Effector memory CD4-positive, alpha-beta T cell (primary cell): ENCODE data around the gene ATPAF1.
"Not testable (repeated sequence)": the region's sequence is repeated elsewhere in the genome, so short reads cannot be mapped to it uniquely, and the experiment has no call there.

Experiments used
- DNase-seq, 3 donors: peaks; one replicate each; pipeline ENCODE4 v3.0.0-alpha.2; 2020
- H3K27ac ChIP-seq: 2 replicates; pipeline ENCODE4 v1.7.0; 2013; ENCODE audit warnings: mild to moderate bottlenecking, low read length, moderate library complexity; ENCODE audit not compliant: insufficient read depth, poor library complexity, severe bottlenecking
- H3K27me3 ChIP-seq: replicated peaks from 2 replicates; pipeline ENCODE4 v1.7.0; 2013; ENCODE audit warnings: mild to moderate bottlenecking, low read length; ENCODE audit not compliant: insufficient read depth, control insufficient read depth, poor library complexity, severe bottlenecking
- H3K36me3 ChIP-seq: 2 replicates; pipeline ENCODE4 v1.7.0; 2013; ENCODE audit warnings: mild to moderate bottlenecking, low read length, moderate library complexity; ENCODE audit not compliant: control insufficient read depth, insufficient read depth
- H3K4me1 ChIP-seq: 2 replicates; pipeline ENCODE4 v1.7.0; 2013; ENCODE audit warnings: low read length, mild to moderate bottlenecking; ENCODE audit not compliant: control insufficient read depth, insufficient read depth, poor library complexity, severe bottlenecking
- H3K4me3 ChIP-seq: 2 replicates; pipeline ENCODE4 v1.7.0; 2013; ENCODE audit warnings: low read length, low read depth, mild to moderate bottlenecking; ENCODE audit not compliant: insufficient read depth, poor library complexity, severe bottlenecking
- H3K9me3 ChIP-seq: 2 replicates; pipeline ENCODE4 v1.7.0; 2013; ENCODE audit warnings: mild to moderate bottlenecking, low read length, moderate library complexity; ENCODE audit not compliant: control insufficient read depth

ATPAF1 gene

DNA sequence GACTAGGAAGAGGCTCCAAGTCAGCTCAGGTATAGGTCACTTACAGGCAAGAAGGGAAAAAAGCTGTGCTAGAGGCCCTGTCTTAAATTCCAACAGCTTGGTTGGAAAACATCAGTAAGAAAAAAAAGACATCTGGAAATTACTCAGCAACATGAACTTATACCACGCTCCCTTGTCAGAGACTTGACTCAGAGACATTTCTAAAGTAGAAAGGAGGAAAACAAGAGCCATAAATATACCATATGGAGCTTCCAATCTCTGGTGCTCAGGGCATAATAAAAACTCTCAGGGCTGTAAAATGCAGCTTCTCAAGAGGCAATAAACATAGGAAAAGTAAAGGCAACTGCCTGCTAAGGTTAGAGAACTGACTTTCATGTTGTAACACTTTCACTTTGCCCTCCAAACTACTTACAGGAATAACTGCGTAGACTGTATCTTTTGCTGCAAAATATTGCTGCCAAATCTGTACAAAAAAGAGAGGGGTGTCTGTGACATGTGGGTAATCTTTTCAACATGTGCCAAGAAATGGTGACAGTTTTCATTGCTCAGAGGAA, 14.7 kb downstream of the ATPAF1 start:
- Histone ChIP-seq H3K4me3 (no peak overlapping the region), H3K27ac (no peak overlapping the region), H3K4me1 (no peaks in the 10 kb centered on the region), H3K9me3 (no peaks in the 10 kb centered on the region), H3K36me3 (peaks cover 53% of the 10 kb centered on the region), H3K27me3 (no peaks in the 10 kb centered on the region)
- DNase-seq, result no peak

DNA sequence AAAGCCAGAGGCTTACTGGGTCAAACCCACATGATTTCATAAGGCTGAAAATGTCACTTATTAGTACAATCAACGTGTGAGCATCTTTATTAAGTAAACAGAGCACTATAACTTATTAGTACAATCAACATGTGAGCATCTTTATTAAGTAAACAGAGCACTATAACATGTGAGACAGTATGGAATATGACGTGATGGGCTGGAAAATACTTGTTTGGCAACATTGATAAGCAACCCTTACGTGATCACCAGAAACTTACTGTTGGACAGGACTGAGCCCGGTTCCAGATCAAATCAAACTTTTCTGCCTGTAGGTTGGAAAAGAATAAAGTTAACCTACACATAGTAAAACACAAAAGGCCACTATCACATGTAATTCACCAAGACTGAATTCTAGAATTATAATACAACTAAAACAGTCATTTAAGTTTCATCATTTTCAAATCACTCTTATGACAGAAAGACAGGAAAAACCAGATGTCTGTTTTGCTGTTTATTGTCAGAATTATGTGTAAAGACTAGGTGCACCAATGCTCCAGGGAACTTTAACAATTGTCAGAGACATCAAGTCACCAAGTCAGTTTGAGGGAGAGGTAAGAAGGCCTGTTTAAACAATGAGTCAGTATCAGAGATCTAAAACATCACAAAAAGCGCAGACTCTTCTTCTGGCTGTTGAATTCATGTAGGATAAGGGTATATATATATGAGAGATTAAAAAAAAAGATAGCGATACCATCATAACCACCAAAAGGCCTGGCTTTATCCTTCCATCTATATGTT, 15.7 kb downstream of the ATPAF1 start:
- Histone ChIP-seq H3K4me1 (no peaks in the 10 kb centered on the region), H3K27ac (no peak overlapping the region), H3K27me3 (no peaks in the 10 kb centered on the region), H3K36me3 (peaks cover 47% of the 10 kb centered on the region), H3K4me3 (no peak overlapping the region), H3K9me3 (no peaks in the 10 kb centered on the region)
- no peak for DNase-seq

DNA sequence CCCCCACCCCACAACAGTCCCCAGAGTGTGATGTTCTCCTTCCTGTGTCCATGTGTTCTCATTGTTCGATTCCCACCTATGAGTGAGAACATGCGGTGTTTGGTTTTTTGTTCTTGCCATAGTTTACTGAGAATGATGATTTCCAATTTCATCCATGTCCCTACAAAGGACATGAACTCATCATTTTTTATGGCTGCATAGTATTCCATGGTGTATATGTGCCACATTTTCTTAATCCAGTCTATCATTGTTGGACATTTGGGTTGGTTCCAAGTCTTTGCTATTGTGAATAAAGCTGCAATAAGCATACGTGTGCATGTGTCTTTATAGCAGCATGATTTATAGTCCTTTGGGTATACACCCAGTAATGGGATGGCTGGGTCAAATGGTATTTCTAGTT, 17.0 kb downstream of the ATPAF1 start:
- not testable (repeated sequence) for H3K27me3 ChIP-seq, DNase-seq, H3K4me3 ChIP-seq, H3K4me1 ChIP-seq, H3K27ac ChIP-seq, H3K9me3 ChIP-seq
- H3K36me3 ChIP-seq, result peaks cover 37% of the 10 kb centered on the region

DNA sequence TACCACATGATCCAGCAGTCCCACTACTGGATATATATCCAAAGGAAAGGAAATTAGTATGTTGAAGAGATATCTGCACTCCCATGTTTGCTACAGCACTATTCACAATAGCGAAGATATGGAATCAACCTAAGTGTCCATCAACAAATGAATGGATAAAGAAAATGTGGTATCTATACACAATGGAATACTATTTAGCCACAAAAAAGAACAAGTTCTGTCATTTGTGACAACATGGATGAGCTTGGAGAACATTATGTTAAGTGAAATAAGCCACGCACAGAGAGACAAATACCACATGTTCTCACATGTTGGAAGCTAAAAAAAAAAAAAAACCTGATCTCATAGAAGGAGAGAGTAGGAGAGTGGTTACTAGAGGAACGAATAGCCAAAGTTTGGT, 17.7 kb downstream of the ATPAF1 start:
- Histone ChIP-seq H3K9me3 (no peaks in the 10 kb centered on the region), H3K36me3 (peaks cover 31% of the 10 kb centered on the region), H3K4me3 (no peak overlapping the region), H3K4me1 (no peaks in the 10 kb centered on the region), H3K27me3 (no peaks in the 10 kb centered on the region), H3K27ac (no peak overlapping the region)
- DNase-seq, result no peak

DNA sequence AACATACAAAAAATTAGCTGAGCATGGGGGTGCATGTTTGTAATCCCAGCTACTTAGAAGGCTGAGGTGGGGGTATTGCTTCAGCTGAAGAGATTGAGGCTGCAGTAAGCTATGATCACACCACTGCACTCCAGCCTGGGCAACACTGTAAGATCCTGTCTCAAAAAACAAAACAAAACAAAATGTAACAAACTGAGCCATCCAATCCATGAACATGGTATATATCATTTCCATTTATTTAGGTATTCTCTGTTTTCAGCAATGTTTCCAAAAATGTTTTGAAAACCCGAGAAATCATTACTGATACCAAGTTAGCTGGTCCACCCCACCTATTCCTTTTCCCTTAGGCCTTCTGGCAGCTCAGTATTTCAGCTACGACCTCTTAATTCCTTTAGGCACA, 18.4 kb downstream of the ATPAF1 start:
- peaks cover 23% of the 10 kb centered on the region for H3K36me3 ChIP-seq
- no peak overlapping the region for H3K27ac ChIP-seq
- no peak overlapping the region for H3K4me3 ChIP-seq
- H3K27me3 ChIP-seq, result no peaks in the 10 kb centered on the region
- no peaks in the 10 kb centered on the region for H3K4me1 ChIP-seq
- no peak for DNase-seq
- no peaks in the 10 kb centered on the region for H3K9me3 ChIP-seq

DNA sequence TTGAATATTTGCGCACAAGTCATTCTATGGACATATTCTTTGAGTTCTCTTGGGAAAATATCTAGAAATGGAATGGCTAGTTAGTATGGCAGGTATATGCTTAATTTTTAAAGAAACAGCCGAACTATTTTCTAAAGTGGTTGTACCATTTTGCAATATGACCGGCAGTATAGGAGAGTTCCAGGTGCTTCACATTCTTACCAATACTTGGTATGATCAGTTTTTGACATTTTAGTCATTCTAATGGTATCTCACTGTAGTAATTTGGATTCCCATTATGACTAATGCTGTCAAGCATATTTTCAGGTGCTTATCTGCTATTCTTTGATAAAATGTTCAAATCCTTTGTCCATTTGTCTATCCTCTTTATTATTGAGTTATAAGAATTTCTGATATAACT, 20.6 kb downstream of the ATPAF1 start:
- H3K27me3 ChIP-seq, result no peaks in the 10 kb centered on the region
- no peak overlapping the region for H3K4me3 ChIP-seq
- peaks cover 27% of the 10 kb centered on the region for H3K36me3 ChIP-seq
- no peak for DNase-seq
- H3K9me3 ChIP-seq, result no peaks in the 10 kb centered on the region
- no peak overlapping the region for H3K27ac ChIP-seq
- H3K4me1 ChIP-seq, result no peaks in the 10 kb centered on the region

DNA sequence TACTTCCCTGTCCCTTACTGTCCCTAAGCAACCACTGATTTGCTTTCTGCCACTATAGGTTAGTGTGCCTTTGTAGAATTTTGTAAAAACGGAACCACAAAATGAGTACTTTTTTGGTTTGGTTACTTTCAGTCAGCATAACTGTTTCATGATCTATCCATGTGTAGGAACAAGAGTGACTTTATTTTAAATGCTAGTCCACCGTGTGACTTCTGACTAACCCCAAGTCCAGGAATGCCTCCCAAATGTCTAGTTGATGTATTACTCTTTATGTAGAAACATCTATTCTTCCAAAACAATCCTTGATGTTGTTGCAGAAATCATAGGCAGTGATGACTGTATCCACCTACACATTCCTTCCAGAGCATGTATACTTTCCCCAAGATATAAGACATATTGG, 21.3 kb downstream of the ATPAF1 start:
- Histone ChIP-seq H3K27me3 (no peaks in the 10 kb centered on the region), H3K36me3 (peaks cover 28% of the 10 kb centered on the region), H3K4me3 (no peak overlapping the region), H3K9me3 (no peaks in the 10 kb centered on the region), H3K27ac (no peak overlapping the region), H3K4me1 (no peaks in the 10 kb centered on the region)
- DNase-seq, result no peak

DNA sequence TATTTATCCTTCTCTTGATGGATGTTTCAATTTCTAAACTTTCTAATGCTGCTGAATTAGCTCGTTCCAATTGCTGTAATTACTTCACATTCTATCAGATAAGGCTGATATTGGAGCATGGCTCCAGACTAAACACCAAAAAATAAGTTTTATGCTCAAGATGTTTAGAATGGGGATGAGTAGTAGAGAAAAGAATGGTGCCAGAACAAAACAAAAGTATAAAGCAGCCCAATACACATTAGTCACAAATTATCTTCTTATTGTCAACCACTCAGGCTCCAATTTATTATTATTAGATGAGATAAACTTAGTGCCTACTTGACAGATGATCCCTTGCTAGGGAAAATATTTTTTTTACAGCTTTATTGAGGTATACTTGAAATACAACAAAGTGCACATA, 21.8 kb downstream of the ATPAF1 start:
- DNase-seq, result no peak
- Histone ChIP-seq H3K27ac (no peak overlapping the region), H3K4me3 (no peak overlapping the region), H3K4me1 (no peaks in the 10 kb centered on the region), H3K36me3 (peaks cover 28% of the 10 kb centered on the region), H3K27me3 (no peaks in the 10 kb centered on the region), H3K9me3 (no peaks in the 10 kb centered on the region)

DNA sequence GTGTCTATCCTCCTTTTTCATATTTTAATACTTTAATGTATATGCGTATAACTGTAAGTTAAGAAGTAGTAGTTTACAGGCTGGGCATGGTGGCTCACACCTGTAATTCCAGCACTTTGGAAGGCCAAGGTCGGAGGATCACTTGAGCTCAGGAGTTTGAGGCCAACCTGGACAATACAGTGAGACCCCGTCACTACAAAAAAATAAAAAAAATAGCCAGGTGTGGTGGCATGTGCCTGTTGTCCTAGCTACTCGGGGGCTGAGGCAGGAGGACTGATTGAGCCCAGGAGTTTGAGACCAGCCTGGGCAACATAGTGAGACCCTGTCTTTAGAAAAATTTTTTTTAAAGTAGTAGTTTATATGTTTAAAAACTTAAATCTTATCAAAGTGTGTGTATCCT, 22.3 kb downstream of the ATPAF1 start:
- no peak for DNase-seq
- Histone ChIP-seq H3K9me3 (no peaks in the 10 kb centered on the region), H3K4me3 (no peak overlapping the region), H3K4me1 (no peaks in the 10 kb centered on the region), H3K27me3 (no peaks in the 10 kb centered on the region), H3K27ac (no peak overlapping the region), H3K36me3 (peaks cover 28% of the 10 kb centered on the region)

DNA sequence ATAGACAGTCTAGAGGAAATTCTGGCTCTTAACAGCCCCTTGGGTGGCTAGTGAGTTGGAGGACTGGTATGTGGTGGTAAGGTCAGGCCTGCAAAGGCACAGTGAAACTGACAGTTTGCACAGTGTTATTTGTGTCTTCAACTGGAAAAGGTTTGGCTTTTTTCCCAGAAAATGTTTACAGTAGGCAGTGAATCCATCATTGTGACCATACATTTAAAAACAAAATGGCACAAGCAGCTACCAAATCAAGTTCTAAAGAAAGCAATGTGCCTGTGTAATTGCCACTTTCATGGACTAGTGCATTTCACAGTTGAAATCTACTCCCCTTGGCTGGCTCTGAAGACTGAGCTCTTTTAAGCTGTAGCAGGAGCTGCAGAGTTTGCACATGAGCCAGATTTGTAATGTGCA, 24.8 kb downstream of the ATPAF1 start:
- no peaks in the 10 kb centered on the region for H3K4me1 ChIP-seq
- H3K27ac ChIP-seq, result no peak overlapping the region
- peaks cover 15% of the 10 kb centered on the region for H3K36me3 ChIP-seq
- H3K4me3 ChIP-seq, result no peak overlapping the region
- H3K27me3 ChIP-seq, result no peaks in the 10 kb centered on the region
- no peaks in the 10 kb centered on the region for H3K9me3 ChIP-seq
- DNase-seq, result no peak
